Measurements from ENCODE around the gene OTUD5. TPM values are rescaled to one million over a fixed set of nuclear protein-coding genes. Genes with fewer than 3 reads are reported as not detected.

OTUD5 gene
- total and polyA plus RNA-seq, 2 of the 13 experiments (the other 11 are each of a cell fraction or from before 2014, with no cell fraction given) = 18.4 to 42.2 TPM

DNA sequence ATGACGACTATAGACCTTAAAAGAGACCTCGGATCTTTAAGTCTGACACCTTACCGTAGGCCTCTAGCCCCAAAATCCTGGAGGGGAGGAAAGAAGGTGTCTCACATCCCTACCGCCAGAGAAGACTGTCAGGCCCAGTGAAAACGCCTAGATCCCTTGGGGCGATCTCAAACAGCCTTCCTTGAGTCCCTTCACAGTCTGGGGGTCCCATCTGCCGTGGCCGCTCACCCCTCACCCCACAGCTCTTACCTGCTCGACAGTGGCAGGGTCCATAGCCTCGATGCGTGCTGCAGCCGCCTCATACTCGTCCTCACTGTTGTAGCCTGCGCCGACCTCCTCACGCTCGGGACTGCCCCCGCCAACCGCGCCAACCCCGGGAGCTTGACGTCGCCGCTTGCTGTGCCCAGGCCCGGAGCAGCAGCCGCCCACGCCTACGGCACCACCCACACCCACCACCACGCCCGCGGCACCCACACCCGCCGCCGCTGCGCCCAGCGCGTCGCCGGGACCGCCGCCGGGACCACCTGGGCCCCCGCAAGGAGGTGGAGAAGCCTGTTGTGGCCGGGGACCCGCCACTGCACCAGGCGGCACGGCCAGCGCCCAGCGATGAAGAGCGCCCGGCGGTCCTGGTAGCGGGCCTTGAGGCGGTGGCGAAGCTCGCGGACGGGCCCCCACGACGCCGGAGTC is 536 bp downstream of the OTUD5 start (continued):
- TF ChIP-seq, protein P1, sequence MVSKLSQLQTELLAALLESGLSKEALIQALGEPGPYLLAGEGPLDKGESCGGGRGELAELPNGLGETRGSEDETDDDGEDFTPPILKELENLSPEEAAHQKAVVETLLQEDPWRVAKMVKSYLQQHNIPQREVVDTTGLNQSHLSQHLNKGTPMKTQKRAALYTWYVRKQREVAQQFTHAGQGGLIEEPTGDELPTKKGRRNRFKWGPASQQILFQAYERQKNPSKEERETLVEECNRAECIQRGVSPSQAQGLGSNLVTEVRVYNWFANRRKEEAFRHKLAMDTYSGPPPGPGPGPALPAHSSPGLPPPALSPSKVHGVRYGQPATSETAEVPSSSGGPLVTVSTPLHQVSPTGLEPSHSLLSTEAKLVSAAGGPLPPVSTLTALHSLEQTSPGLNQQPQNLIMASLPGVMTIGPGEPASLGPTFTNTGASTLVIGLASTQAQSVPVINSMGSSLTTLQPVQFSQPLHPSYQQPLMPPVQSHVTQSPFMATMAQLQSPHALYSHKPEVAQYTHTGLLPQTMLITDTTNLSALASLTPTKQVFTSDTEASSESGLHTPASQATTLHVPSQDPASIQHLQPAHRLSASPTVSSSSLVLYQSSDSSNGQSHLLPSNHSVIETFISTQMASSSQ (IDR thresholded peaks at IDR 0.05; ENCODE audit: low read depth) = no peak
- TF ChIP-seq, protein P1 (CRISPR knock-in tag; IDR thresholded peaks at IDR 0.05; ENCODE audit: borderline replicate concordance) = no peak
- TF ChIP-seq ONECUT2 (CRISPR knock-in tag; IDR thresholded peaks at IDR 0.05) = no peak
- TF ChIP-seq ATF1 (CRISPR knock-in tag; IDR thresholded peaks at IDR 0.05) = no peak
- TF ChIP-seq ZFP90 (CRISPR knock-in tag; IDR thresholded peaks at IDR 0.05; ENCODE audit: borderline replicate concordance) = no peak
- TF ChIP-seq, protein P2, sequence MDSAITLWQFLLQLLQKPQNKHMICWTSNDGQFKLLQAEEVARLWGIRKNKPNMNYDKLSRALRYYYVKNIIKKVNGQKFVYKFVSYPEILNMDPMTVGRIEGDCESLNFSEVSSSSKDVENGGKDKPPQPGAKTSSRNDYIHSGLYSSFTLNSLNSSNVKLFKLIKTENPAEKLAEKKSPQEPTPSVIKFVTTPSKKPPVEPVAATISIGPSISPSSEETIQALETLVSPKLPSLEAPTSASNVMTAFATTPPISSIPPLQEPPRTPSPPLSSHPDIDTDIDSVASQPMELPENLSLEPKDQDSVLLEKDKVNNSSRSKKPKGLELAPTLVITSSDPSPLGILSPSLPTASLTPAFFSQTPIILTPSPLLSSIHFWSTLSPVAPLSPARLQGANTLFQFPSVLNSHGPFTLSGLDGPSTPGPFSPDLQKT (CRISPR knock-in tag; IDR thresholded peaks at IDR 0.05; ENCODE audit: borderline replicate concordance) = no peak
- no peak for TF ChIP-seq ISL2 (CRISPR knock-in tag; IDR thresholded peaks at IDR 0.05)
- no peak for TF ChIP-seq ZNF703 (CRISPR knock-in tag; IDR thresholded peaks at IDR 0.05; ENCODE audit: borderline replicate concordance)
- TF ChIP-seq ZIK1 (CRISPR knock-in tag; IDR thresholded peaks at IDR 0.05; ENCODE audit: borderline replicate concordance, low read depth) = no peak
- TF ChIP-seq, protein P3, sequence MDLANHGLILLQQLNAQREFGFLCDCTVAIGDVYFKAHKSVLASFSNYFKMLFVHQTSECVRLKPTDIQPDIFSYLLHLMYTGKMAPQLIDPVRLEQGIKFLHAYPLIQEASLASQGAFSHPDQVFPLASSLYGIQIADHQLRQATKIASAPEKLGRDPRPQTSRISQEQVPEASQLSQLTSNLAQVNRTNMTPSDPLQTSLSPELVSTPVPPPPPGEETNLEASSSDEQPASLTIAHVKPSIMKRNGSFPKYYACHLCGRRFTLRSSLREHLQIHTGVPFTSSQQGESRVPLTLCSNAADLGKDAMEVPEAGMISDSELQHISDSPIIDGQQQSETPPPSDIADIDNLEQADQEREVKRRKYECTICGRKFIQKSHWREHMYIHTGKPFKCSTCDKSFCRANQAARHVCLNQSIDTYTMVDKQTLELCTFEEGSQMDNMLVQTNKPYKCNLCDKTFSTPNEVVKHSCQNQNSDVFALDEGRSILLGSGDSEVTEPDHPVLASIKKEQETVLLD (CRISPR knock-in tag; IDR thresholded peaks at IDR 0.05; ENCODE audit: low read depth) = 0 out of 2 replicates have a peak, but pooled peaks have one; percentile 11
- TF ChIP-seq ISX (CRISPR knock-in tag; conservative IDR thresholded peaks at IDR 0.05) = no peak
- TF ChIP-seq CREM (IDR thresholded peaks at IDR 0.05) = no peak
- TF ChIP-seq CREM (CRISPR knock-in tag; IDR thresholded peaks at IDR 0.05) = no peak
- TF ChIP-seq, protein P4, sequence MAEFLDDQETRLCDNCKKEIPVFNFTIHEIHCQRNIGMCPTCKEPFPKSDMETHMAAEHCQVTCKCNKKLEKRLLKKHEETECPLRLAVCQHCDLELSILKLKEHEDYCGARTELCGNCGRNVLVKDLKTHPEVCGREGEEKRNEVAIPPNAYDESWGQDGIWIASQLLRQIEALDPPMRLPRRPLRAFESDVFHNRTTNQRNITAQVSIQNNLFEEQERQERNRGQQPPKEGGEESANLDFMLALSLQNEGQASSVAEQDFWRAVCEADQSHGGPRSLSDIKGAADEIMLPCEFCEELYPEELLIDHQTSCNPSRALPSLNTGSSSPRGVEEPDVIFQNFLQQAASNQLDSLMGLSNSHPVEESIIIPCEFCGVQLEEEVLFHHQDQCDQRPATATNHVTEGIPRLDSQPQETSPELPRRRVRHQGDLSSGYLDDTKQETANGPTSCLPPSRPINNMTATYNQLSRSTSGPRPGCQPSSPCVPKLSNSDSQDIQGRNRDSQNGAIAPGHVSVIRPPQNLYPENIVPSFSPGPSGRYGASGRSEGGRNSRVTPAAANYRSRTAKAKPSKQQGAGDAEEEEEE (CRISPR knock-in tag; IDR thresholded peaks at IDR 0.05; ENCODE audit: borderline replicate concordance) = no peak
- no peak for TF ChIP-seq SYNCRIP (IDR thresholded peaks at IDR 0.05; ENCODE audit: insufficient read depth, low read depth, low read length)
- no peak for TF ChIP-seq HHEX (CRISPR knock-in tag; IDR thresholded peaks at IDR 0.05)
- TF ChIP-seq, protein P5, sequence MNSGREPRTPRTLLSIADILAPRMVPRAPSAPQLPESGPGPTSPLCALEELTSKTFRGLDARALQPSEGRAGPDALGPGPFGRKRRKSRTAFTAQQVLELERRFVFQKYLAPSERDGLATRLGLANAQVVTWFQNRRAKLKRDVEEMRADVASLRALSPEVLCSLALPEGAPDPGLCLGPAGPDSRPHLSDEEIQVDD (CRISPR knock-in tag; IDR thresholded peaks at IDR 0.05; ENCODE audit: borderline replicate concordance) = no peak
- no peak for TF ChIP-seq SMAD3 (CRISPR knock-in tag; IDR thresholded peaks at IDR 0.05)
- TF ChIP-seq ZC3H13 (CRISPR knock-in tag; IDR thresholded peaks at IDR 0.05) = 0 out of 2 replicates have a peak, but pooled peaks have one; percentile 29
- TF ChIP-seq GATA4 (IDR thresholded peaks at IDR 0.05; ENCODE audit: borderline replicate concordance, low read depth) = no peak
- TF ChIP-seq MTA1 (CRISPR knock-in tag; IDR thresholded peaks at IDR 0.05; ENCODE audit: borderline replicate concordance) = no peak
- TF ChIP-seq KLF15 (CRISPR knock-in tag; IDR thresholded peaks at IDR 0.05; ENCODE audit: borderline replicate concordance) = no peak
